GM19238 (cell line): ENCODE measurements around the gene CDH19.

Experiments used
- DNase-seq: peaks from one replicate; pipeline ENCODE4 v3.0.0; 2011; ENCODE audit warnings: low spot score; ENCODE audit not compliant: insufficient read length

CDH19 gene

GRCh38 chr18:66603941-66604627, at the start of gene CDH19:
Gene CDH19, minus strand, starts transcription at chr18:66604090. Its CDS starts 31,886 bp downstream, at chr18:66572204.
- DNase-seq: no peak

DNA sequence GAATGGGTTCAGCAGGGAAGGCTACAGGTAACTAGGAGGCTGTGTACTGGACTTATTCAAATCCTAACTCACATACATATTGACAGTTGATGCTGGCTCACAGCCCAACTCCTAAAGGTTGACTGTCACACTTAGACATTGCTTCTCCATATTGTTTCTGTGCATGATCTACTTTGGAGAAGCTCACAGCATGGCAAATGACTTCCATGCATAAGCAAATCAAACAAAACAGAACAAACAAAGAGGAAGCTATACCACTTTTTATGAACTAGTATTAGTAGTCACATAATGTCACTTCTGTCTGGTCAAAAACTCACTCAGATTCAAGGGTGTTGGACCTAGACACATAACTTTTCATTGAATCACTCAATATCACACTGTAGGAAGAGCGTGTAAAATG, 43.8 kb upstream of the CDH19 start:
- no peak for DNase-seq

GRCh38 chr18:66646609-66647008, 42.7 kb upstream of the CDH19 start:
- DNase-seq: no peak

- DNase-seq: no peak
Observed at GRCh38 chr18:66645983-66646382, 42.1 kb upstream of the CDH19 start.

GRCh38 chr18:66641056-66641455, 37.2 kb upstream of the CDH19 start:
- no peak for DNase-seq

DNA sequence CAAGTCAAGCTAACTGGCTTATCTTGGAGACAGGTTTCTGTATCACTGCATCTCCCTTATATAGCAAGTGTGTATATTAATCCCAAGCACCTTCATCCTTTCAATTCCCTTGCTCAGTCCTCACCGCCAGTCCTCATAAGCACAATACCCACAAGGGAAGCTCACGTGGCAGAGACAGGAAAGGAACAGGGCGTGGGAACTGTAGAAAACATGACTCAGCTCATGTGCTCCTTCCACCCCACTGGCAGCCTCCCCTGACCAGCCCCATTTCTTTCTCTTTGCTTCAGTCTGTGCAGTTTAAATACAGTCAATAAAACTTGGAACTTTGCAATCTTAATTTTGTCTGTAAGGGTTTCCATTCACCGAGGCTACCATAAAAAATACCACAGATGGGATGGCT, 36.5 kb upstream of the CDH19 start:
- no peak for DNase-seq

GRCh38 chr18:66638856-66639629, 35.2 kb upstream of the CDH19 start:
- DNase-seq: no peak

- DNase-seq: no peak
Observed at GRCh38 chr18:66635342-66635741, 31.5 kb upstream of the CDH19 start.

DNA sequence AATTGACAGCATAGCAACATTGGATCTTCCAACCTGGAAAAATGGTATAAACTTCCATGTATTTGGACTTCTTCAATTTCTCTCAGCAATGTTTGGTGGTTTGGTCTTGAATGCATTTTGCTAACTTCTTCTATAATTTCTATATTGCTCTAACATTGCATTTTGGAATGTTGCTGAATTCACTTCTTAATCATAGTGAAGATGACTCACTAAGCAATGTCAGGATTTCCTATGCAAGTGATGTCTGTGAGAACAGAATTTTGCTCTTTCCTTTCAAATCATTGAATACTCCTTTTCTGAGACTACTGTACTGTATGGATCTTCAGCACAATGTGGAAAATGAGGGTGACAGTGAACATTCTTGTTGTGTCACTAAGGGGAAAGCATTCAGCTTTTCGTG, 28.9 kb upstream of the CDH19 start:
- no peak for DNase-seq

- no peak for DNase-seq
Observed at GRCh38 chr18:66630831-66631230, 26.9 kb upstream of the CDH19 start.

DNA sequence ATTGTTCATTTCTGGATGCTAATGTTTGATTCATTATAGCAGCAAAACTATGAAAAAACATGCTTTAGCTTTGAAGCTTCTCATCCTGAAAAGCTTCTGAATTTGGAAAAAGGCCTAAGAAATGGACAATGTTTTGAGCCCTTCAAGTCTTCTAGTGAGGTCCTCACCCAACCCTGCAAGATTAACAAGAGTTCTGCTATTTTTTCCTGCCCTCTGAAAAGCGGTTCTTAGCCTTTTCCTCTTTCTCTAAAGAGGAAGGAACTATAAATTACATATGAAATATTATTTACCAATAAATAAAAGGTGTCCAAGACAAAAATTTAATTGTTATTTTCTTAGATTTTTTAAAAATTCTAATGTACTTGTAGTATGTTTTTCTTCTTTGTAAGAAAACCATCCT, 19.9 kb upstream of the CDH19 start:
- DNase-seq: no peak

DNA sequence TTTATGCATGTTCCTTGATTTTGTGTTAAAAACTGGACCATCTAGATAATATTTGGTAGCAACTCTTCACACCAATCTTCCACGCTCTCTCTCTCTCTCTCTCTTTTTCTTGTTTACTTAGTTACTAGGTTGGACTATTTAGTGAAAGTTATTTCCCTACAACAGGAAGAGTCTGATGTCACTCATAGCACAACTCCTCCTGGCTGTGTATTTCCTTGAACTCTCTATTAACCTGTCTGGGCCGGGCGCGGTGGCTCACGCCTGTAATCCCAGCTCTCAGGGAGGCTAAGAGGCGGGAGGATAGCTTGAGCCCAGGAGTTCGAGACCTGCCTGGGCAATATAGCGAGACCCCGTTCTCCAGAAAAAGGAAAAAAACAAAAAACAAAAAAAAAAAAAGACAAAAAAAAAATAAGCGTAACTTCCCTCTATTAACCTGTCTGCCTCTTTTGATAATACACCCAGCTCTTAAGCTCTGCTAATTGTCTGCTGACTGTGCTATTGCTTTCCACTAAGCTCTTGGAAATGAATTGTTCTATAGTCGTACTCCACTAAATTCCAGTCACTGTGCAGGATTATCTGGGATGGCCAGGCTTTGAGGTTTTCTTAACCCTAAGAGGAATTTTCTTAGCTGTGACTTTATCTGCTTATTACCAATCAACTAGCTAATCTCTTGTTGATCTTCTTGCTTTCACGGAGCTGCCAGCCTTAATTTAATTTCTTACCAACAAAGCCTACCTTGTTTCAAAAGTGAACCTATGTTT, 18.1 kb upstream of the CDH19 start:
- DNase-seq: no peak

GRCh38 chr18:66616523-66616983, 12.7 kb upstream of the CDH19 start:
- DNase-seq: no peak

DNA sequence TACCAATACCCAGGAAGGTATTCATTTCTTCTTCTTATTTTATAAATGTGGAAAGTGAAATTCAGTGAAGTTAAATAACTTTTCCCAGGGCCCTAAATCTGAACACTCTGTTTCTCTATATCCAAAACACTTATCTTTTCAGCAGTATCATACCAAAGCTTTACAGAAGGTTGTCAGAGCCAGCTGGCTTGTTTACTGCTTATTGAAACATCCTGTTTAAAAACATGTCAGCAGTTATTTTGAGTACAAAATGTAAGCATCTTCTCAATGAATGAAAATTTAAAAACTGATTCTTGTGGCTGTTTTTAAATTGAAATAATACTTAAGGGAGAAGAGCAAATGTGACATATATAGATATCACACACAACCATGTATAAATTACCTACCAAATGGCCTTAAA, 11.3 kb upstream of the CDH19 start:
- DNase-seq: no peak

GRCh38 chr18:66607632-66608031, 3.7 kb upstream of the CDH19 start:
- no peak for DNase-seq

GRCh38 chr18:66601649-66602048, 2.2 kb downstream of the CDH19 start:
- DNase-seq: no peak

GRCh38 chr18:66599190-66599589, 4.7 kb downstream of the CDH19 start:
- no peak for DNase-seq

DNA sequence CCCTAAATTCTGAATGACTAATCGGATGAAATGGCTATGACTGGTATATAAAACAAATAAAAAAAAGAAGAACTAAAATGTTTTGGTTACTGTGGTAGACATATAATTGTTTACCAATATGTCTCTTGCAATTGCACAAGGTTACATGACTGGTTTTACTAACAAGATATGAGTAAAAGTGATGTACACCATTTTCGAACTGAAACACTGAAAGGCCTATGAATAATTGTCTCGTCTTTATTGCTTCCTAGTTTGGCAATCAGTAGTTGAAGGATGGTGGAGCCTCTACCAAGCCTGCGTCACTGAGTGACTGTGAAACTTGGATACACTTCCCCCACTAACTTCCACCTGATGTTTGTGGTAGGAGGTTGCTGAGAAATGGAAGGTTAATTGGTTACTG, 16.5 kb downstream of the CDH19 start:
- no peak for DNase-seq

- DNase-seq: no peak
Observed at GRCh38 chr18:66582211-66582610, 21.7 kb downstream of the CDH19 start.

DNA sequence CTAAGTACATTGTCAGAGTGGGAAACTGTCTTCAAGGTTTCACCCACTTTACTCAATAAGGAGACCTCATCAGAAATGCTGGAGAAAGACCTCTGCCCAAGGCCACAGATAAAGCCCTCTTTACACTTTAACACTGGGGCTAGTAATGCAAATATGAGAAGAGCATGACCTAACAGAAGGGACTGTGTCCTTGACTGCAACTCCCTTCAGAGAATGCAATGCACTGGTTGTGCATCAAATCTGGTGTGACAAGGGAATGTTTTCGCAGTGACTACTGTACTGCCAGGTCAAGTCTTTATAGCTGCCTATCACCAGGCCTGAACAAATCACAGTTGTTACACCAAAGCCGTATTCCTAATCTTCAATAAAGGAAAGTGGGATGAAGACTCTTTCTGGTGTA, 28.6 kb downstream of the CDH19 start:
- no peak for DNase-seq

DNA sequence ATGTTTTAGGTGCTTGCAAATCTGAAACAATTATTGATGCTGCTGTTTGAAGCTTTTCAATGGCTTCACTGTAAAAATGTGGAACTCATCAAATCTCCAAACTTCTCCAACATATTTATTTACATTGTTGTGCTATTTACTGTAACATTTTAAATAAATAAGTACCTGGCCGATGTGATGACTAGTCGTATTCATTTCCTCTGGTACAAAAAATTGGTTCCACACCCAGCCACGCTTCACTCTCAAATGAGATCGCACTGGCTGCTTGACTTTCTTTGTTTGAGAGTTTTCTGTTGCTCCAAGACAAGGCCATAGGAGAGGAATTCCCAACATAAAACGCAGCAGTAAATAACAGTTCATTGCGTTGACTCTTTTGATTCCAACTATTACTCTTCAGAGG, 32.0 kb downstream of the CDH19 start:
- no peak for DNase-seq

DNA sequence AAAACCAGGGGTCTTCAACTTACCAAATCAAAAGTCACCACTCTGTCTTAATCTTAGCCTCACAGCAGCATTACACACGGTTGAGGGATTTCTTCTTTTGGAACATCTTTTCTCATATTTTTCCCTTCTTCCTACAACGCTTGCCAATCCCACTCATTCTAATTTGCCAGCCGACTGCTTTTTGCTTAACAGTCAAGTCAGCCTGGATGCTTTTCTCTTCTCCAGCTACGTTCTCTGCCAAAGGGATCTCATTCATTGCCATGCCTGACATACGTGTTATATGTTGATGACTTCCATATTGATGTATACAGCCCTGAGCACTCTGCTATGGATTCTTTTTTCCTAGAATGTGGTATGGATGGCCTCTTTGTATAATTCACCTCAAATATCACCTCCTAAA, 37.3 kb downstream of the CDH19 start:
- no peak for DNase-seq
